ENCODE results near the gene LYAR.
A peak's percentile ranks its signal among the peaks of the same experiment; 100 is the strongest.

Gene LYAR, protein sequence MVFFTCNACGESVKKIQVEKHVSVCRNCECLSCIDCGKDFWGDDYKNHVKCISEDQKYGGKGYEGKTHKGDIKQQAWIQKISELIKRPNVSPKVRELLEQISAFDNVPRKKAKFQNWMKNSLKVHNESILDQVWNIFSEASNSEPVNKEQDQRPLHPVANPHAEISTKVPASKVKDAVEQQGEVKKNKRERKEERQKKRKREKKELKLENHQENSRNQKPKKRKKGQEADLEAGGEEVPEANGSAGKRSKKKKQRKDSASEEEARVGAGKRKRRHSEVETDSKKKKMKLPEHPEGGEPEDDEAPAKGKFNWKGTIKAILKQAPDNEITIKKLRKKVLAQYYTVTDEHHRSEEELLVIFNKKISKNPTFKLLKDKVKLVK

DNA sequence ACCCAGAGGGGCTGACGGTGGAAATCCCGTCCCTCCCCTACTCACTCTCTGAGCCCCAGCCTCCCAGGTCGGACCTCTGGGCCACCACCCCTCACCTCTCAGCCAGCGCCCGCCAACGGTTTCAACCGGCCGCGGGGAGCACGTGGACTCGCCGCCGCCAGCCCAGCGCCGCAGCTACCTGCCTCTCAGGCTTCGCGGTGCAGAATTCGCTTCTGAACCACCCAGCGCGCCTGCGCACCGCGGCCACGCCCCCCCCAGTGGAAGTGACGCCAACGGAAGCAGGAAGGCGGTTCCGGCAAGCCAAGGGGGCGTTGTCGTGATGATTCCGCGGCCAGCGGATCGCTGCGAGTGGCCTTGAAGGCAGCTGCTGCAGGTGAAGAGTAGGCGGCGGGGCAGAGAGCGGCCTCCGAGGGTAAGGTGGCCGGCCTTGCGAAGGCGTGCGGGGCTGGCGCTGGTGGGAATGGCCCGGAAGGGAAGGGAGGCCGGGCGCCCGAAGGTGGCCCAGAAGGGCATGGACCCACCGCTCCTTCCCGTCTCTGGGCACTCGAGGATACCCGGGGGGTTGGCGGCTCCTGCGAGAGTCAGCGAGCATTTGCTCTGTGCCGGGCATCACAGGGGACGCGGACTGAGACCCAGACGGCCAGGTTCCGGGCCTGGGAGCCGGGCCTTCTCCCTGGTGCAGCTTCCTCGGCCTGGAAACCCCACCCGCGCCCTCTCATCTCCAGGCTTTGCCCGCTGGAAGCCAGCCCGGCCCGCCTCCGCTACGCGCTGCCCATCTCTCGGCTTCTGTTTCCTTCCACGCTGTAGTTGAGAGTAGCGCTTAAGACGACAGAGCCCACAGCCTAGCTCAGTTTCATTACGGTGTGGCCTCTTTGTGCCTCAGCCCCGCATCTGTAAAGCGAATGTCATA, at the start of gene LYAR, which contains the start of gene ZBTB49:
Gene LYAR, minus strand, starts transcription at position 214 of the 910 bp plus-strand sequence. CDS start 6,412 bp downstream, outside the sequence.
Gene ZBTB49, plus strand, starts transcription at position 311 of the 910 bp plus-strand sequence. CDS start 9,695 bp downstream, outside the sequence.
- peak; percentile 92 to 96 (median 94) for DNase-seq

DNA sequence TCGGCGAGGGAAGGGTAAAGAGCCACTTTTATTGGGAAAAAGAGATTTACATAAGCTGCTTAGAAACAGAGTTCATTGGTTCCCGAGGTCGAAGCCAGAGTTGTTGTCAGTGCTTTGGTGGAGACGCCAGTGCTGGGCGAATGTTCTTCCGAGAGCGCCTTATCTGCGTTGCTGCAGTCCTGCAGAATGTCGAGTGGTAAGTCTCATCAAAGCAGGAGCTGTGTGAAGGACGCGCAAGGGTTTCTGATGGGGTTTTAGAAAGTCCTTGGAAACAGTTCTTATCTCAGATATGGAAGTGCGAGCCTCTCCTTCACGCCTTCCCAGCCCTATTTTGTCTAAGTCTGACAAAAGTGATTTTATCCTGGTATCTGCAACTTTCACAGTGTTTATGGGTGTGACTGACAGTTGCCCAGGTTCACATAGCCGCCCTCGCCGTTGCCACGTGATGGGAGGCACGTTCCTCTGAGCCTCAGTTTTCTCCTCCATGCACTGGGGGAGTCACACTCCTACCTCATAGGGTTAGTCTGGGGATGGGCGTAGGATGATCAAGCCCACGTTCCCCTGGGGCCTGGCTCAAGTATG, 49.6 kb upstream of the LYAR start:
- no peak for DNase-seq

DNA sequence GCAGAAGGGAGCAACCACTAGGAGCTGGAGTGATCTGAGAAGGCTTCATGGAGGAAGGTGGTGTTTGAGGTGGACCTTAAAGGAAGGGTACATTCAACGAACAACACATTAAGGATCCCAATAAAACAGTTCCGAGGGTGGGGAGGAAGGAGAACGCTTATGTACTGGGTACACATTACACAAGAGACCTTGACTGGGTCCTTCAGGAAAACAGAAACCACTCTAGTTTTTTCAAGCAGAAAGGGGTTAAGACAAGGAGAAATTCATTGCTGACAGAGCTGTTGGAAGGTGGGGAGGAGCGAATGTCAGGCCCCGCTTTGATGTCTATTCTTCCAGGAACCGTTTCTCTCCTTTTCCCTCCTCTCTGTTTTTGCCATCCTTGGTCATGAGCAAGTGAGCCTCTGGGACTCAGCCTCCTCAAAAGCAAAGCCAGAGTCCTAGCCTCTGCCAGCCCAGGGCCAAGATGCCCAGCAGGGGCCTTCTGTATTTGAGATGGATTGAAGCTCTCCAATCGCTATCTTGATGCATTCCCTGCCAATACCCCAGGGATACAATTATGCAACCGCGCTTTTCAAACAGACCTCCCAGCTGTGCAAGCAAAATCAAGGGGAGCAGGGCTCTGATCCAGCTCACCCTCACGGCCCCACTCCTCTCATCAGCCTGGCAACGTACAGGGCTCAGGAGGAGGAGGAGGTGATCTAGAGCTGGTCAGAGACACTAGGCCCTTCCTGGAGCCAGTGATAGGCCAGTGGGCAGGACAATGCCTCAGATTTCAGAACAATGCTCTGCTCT, 48.5 kb upstream of the LYAR start:
- no peak for DNase-seq

DNA sequence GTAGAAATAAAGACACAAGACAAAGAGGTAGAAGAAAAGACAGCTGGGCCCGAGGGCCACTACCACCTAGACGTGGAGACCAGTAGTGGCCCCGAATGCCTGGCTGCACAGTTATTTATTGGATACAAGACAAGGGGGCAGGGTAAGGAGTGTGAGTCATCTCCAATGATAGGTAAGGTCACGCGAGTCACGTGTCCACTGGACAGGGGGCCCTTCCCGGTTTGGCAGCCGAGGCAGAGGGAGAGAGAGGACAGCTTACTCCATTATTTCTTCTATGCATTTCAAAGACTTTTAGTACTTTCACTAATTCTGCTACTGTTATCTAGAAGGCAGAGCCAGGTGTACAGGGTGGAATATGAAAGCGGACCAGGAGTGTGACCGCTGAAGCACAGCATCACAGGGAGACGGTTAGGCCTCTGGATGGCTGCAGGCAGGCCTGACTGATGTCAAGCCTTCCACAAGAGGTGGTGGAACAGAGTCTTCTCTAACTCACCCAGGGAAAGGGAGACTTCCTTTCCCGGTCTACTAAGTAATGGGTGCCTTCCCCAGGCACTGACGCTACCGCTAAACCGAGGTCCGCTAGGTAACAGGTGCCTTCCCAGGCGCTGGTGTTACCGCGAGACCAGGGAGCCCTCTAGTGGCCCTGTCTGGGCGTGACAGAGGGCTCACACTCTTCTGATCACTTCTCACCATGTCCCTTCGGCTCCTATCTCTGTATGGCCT, 45.0 kb upstream of the LYAR start:
- peak; percentile 11 to 64 (median 21) for DNase-seq

DNA sequence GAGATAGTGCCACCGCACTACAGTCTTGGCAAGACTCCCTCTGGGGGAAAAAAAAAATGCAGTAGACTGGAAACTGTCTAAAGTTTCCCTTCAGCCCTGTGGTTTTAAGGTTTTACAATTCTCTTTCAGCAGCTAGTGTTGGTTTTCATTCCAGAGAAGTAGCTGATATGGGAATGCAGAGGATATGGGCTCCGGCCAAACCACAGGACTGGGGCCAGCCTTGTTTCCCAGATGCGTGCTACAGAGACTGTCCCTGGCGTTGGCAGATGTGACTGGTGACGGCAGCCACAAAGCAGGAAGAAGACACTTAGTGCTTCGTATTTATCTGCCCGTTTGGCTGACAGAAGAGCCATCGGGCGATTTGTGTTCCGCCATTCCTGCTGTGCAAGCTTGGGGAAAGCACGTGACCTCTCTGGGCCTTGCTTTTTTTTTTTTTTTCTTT, 43.3 kb upstream of the LYAR start:
- no peak for DNase-seq

DNA sequence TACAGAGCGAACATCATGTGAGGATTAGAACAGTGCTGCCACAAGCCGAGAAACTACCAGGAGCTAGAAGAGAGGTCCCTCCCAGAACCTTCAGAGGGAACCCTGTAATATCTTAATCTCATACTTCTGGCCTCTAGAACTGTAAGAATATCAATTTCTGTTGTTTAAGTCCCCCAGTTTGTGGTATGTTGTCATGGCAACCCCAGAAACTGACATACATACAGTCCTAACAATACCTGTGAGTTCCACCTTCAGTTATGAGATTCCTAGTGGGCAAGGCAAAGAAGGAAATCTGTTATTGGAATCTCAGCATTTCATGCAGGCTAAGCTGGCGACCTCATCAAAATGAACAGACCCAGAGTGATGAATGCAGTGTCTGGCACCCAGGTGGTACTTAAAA, 42.6 kb upstream of the LYAR start:
- DNase-seq = no peak

DNA sequence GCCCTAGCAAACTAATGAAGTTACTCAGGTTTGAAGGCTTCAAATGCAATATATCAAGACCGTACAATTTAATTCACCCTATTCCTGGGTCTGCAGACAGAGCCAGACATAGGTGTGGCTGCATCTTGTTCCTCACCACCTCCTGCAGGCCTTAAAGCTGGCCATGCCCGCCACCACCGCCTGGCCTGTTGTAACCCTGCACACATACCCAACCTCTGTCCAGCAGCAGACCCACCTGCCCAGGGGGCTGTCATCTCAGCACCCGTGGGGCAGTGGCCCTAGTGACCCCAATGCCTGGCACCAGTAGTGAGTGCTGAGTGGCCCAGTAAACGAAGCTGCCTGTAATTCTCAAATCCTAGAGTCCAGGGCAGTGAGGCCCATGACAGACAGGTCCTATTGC, 40.8 kb upstream of the LYAR start:
- DNase-seq = no peak

DNA sequence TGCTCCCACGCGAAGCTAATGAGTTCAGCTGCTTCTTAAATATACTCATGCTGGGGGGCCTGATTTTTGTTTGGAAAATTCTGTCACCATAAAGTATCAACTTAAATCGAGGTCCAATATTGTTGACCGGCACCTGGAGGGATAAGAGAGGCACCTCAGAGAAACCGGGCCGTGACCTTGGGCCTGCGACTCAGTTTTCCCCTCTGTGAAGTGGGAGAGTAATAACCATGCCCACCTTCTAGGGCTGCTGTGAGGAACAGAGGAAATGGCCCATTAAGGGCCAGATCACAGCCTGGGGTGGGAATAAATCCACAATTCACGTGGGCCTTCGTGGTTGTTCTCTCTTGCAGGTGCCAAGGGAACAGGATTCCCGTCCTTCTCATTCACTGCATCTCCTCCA, 39.5 kb upstream of the LYAR start:
- DNase-seq = no peak

DNA sequence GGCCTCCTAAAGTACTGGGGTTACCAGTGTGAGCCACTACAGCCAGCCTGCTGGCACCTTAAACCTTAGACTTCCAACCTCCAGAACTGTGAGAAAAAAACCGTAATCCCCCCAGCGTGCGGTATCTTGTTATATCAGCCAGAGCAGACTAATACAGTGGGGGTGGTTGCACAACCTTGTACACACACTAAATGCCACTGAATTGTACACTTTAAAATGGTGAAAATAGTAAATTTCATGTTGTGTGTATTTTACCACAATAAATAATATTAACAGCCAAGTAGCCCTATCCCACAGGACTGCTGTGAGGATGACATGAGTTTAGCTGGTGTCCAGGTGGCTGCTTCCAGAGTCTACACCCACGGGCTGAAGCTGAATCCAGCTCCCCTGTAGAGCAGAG, 38.9 kb upstream of the LYAR start:
- DNase-seq = no peak

DNA sequence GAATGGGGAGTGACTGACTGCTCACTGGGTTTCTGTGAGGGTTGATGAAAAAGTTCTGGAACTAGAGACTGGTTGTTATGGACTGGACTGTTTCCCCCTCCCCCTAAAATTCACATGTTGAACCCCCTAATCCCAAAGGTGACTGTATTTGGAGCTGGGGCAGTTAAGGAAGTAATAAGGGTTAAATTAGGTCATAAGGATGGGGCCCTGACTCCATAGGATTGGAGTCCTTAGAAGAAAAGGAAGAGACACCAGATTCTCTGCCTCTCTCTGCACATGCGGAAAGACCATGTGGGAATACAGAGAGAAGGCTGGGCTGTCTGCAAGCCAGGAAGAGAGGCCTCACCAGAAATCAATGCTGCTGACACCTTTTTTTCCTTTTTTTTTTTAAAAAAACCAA, 38.3 kb upstream of the LYAR start:
- DNase-seq = no peak

DNA sequence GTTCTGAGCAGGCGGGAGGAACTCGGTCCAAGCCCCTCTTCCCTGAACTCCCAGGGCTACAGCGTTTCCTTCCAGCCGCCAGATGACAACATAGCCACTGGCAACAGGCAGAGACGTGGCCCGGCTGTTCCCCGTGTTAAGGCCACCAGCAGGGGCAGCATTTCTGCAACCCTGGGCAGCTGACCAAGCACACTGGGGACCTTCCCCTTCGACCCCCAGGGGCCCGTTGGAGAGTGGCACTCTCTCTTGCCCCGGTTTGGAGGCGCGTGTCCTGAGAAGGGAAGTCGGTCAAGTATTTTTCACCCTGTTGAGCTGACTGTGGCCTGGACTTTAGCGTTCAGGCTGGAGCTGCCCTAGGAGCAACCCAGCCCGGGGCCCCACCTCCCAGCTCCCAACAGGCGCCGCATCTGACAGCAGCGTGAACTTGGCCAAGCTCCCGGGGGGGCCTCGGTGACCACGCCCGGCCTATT, 37.7 kb upstream of the LYAR start:
- no peak for DNase-seq

DNA sequence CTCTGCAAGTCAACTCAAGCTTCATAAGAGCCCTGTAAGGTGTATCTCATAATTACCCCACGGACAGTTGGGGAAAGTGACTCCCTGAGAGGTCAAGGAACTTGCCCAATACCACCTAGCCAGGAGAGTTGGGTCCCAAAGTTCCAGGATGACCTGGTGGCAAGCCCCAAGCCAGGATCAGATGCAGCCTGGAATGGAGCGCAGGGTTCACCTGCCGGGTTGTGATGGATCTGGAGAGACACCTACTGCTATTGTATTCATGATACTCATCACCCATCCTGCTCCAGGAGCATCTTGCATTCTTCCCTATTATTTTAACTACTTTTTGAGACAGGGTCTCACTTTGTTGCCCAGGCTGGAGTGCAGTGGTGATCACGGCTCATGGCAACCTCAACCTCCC, 36.2 kb upstream of the LYAR start:
- no peak for DNase-seq

DNA sequence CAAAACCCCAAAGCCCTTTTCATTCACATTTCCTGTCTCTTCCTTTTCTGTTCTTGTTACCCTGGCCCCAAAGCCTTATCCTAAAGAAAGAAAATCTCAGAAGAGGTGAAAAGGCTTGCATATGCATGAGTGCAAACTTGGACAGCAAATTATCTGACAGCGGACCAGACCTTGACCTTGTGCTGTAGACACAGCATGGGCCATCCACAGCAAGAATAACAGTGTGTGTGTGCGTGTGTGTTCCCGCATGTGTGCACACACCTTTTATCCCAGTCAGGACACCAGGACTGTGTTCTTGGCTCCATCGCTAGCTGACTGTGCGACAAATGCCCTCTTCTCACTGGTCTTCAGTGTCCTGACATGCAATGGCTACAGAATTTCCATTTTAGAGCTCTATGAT, 35.4 kb upstream of the LYAR start:
- no peak for DNase-seq

DNA sequence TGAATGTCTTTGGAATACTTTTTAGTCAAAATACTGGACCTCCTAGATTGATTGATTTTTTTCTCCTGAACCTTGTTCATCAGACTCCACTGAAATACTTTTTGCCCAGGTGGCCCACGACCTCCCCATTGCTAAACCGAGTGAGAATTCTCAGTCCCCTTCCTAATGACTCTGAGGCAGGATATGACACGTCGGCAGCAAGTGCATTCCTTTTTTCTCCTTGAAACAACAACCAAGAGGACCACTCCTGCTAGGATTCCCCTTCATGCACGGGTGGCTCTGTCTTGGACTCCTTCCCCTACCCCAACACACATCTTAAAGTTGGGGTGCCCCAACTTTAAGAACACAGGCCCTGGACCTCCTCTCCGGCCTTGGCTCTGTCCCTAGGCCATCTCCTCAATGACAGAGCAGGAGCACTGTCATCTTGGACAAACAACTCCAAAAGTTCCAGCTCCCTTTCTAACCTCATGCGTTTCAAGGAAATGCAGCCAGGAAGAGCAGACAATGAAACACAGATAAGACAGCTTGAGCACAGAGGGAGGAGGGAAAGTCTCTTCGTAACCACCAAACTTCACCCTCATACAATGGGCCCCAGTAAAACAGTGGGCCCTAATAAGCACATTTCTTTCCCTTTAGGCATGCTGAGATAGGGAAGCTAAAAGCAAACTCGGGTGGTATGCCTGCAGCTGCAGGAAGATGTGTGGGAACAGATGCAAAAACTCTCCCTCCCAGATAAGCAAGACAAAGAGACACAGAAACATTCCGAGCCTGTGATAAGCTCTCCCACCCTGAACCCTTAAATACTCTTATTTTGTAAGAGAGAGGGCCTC, 34.0 kb upstream of the LYAR start:
- DNase-seq = no peak

DNA sequence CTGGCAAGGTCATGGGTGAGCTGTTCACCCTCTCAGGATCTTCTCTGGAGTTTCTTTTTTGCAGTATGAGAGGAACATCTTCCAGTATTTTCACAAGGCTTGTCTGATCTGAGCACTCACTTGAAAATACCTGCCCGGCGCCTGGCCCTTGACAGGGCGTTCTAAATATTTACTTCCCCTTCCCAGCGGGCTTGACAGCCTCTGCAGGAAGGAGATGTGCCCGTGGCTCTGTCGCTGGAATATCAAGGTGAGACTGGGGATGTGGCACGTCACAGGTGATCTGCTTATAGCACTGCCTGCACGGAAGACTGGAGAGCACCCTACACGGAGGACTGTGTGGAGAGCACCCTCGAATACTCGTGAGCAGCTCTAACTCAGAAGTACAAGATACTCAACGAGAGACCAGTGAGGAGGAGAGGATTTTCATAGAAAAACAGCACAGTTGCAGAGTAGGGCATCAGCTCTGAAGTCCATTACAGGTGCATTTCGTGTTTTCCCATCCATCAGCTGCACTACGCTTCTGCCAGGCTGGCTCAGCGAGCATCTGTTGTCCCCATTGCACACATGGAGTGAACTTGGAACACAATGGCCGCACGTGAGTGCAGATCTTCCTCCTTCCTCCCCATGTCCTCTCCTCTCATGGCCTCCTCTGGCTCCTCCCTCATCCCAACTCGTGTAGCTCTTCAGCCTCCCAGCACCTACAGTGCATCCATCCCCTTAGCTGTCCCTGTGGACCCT, 32.2 kb upstream of the LYAR start:
- DNase-seq = no peak

DNA sequence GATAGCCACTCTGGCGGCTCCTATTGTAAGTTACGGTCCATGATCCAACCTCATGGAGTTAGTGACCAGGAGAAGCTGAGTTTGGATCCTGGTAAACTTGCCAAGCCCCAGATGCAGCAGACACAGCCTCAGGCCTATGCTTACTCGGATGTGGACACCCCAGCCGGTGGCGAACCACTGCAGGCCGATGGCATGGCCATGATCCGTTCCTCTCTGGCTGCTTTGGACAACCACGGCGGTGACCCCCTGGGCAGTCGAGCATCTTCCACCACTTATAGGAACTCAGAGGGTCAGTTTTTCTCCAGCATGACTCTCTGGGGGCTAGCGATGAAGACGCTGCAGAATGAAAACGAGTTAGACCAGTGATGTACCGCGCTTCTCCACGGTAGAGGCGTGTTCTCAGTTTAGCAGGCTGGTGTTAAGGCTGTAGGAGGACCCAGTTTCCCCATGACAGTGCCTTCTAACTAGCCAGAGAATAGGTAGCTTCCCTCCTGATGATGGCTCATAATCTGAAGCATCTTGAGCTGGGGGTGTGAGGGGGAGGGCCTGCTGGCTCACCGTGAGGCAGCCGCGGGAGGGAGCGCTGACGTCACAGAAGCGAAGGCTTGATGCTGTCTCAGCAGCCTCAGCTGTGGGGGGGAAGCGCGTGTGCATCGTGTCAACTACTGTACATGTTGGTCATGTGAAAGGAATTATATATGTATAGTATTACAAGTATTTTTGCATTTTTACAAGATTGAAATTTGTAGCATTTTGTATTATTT, 31.2 kb upstream of the LYAR start:
- DNase-seq = no peak

DNA sequence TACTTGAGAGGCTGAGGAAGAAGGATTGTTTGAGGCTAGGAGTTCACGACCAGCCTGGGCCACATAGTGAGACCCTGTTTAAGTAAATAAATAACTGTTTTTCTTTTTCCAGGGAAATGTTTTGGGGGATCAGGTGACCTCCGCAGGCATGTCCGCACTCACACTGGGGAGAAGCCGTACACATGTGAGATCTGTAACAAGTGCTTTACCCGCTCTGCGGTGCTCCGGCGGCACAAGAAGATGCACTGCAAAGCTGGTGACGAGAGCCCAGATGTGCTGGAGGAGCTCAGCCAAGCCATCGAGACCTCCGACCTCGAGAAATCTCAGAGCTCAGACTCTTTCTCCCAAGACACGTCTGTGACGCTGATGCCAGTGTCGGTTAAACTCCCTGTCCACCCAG, 30.6 kb upstream of the LYAR start:
- no peak for DNase-seq

DNA sequence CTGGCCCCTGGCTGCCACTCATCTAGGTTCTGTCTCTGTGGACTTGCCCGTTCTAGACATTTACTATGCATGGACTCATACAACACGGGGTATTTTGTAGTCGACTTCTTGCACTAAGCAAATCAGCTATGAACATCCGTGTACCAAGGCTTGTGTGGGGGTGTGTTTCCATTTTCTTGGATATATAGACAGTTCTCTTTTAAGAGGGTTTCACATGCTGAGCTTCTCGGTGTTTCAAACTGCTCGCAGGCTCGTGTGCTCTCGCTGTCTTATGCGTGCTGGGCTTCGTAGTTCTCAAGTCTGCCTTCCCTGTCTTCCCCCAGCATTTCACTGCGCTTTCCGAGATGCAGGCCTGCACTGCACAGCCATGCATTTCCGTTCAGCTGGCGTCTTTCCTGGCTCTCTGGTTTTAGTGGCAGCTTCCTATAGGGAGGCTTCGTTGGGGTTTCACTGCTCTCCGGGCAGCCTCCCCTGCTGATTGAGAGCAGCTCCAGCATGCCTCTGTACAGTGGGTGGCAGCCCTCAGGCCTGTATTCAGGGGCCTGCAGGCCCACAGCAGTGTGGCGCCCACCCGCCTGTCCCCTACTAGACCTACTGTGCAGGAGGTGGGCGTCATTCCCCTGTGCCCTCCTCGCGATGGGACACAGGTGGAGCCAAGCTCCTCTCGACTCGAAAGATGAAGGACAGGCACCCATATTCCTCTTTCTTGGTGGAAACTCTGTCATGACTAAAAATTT, 27.7 kb upstream of the LYAR start:
- DNase-seq = no peak

DNA sequence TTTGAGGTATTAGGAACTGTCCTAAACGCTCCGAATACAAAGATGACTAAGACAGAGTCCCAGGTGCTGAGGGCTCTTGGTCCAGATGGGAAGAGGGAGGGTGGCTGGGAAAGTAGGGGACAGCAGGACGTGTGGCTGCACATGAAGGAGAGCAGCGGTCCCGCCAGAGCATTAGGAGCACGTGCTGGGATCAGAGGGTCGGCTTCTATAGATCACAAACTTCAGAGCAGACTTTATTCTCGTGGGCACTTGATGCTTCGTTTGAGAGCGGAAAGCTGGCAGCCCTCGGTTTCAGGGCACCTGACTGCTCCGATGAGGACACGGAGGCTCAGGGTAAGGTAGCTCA, 26.2 kb upstream of the LYAR start:
- DNase-seq = no peak
